K562 (cell line): ENCODE measurements around the gene ESAM. TPM values are rescaled to one million over a fixed set of nuclear protein-coding genes. Genes with fewer than 3 reads are reported as not detected.

ENCODE experiments used
- MYBL2 ChIP-seq, 2 experiments: fragments of 450-650 bp in 1 of 2; sonication (generic) in 1 of 2; formaldehyde crosslinking in 1 of 2; IDR thresholded peaks; 2 replicates each; pipeline versions ENCODE4 v1.6.1 to v1.8.1; 2017 to 2022; ENCODE audit warnings: borderline replicate concordance in 1 of 2, inconsistent platforms in 1 of 2, low read depth in 1 of 2, mild to moderate bottlenecking in 1 of 2, missing genetic modification reagents in 1 of 2, moderate library complexity in 1 of 2
- ZKSCAN8 ChIP-seq: fragments of 200-800 bp; sonication (Bioruptor generic); IDR thresholded peaks from 2 replicates; pipeline ENCODE4 v1.6.1; 2016; ENCODE audit warnings: missing genetic modification characterization, missing compliant biosample characterization
- polyA plus RNA-seq, 8 experiments: library from polyadenylated mRNA; depleted of rRNA in 4 of 8; stranded (reverse) in 5 of 8; unstranded in 3 of 8; fragments of >200 nt; fragmentation: Nextera tagmentation in 2 of 8; fragmentation: Illumina TruSeq in 1 of 8; extraction: Ambion mirVana in 2 of 8; extraction: Trizol in 1 of 8; gene quantifications; 2 replicates each; pipeline versions ENCODE4 v1.2.1 to v1.2.3, GENCODE V29; 2011 to 2014; ENCODE audit warnings: inconsistent platforms in 1 of 8, missing spikeins in 1 of 8
- total RNA-seq, 7 experiments: library from RNA; depleted of rRNA in 6 of 7; stranded (reverse); fragments of >200 nt in 6 of 7; fragmentation: Illumina TruSeq in 2 of 7; extraction: Trizol in 2 of 7; gene quantifications; 2 replicates each; pipeline versions ENCODE4 v1.2.1 to v1.2.3, GENCODE V29; 2011 to 2021; ENCODE audit warnings: low replicate concordance in 1 of 7
- TF ChIP-seq, protein P1 (sequence below), 2 experiments: IDR thresholded peaks; 2 replicates each; pipeline ENCODE4 v1.6.1; 2011; ENCODE audit warnings: borderline replicate concordance in 1 of 2, control low read depth in 1 of 2, low read depth in 1 of 2, low read length in 1 of 2, mild to moderate bottlenecking in 1 of 2, mixed read lengths in 1 of 2, moderate library complexity in 1 of 2; ENCODE audit not compliant: insufficient read depth in 1 of 2, insufficient read length in 1 of 2, poor library complexity in 1 of 2, severe bottlenecking in 1 of 2; ENCODE audit errors: extremely low read depth in 1 of 2
- TF ChIP-seq, protein P2 (sequence below), 2 experiments: fragments of 450-650 bp; formaldehyde crosslinking in 1 of 2; IDR thresholded peaks; 2 replicates each; pipeline versions ENCODE4 v1.4.0 to v1.6.1; 2014 to 2020; ENCODE audit warnings: mild to moderate bottlenecking in 2 of 2, borderline replicate concordance in 1 of 2, low read depth in 1 of 2
- TF ChIP-seq, protein P3 (sequence below): fragments of 250-450 bp; sonication (Bioruptor Pico); IDR thresholded peaks from 2 replicates; pipeline ENCODE4 v1.5.0; 2020; ENCODE audit warnings: mild to moderate bottlenecking, borderline replicate concordance
- TF ChIP-seq, protein P4 (sequence below): fragments of 250-450 bp; sonication (Bioruptor Pico); IDR thresholded peaks from 2 replicates; pipeline ENCODE4 v1.8.0; 2022; ENCODE audit warnings: inconsistent platforms

Gene ESAM
- total and polyA plus RNA-seq, 9 of the 15 experiments (the other 6 are each of a cell fraction or from before 2014, with no cell fraction given): 0.06 to 1.5 (median 0.22) TPM

DNA sequence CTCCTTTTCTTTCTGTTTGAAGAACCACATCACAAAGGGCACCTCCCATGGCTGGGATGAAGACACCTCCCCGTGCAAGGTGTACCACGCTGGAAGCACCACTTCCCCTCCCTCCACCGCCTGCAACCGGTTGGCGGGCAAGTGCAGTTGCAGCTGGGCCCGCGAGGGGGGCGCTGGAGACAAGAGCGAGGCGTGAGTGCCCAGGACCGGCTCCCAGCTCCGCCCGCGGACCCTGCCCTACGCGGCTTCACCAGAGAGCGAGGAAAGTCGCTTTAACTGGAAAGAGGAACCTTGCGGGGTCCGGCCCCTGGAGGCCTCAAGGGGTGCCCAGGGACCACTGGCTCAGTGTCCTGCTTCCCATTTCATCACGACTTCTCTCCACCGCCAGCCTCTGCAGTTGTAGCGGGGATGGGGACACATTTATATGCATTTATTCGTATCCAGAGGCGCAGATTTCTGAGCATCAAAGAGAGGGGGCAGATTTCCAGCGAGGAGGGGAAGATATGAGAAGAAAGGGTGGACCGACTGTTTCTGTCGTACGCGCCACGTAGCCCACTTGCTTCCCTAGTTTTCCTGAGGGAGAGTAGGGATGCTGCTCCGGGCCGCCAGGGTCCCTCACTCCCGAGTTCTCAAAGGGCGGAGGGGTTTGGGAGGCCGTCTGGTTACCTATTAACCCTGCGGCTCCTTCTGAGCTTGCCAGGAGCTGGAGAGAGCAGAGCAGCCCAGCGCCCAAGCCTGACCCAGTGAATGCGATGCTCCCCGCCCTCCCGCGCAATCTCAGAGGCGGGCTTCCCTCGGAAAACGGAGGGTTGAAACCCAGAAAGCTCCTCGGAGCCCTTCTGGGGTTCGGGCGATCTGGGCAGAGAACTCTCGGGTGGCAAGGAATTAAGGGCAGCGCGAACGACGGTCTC, 3.5 kb downstream of the ESAM start (continued):
- TF ChIP-seq, protein P1, sequence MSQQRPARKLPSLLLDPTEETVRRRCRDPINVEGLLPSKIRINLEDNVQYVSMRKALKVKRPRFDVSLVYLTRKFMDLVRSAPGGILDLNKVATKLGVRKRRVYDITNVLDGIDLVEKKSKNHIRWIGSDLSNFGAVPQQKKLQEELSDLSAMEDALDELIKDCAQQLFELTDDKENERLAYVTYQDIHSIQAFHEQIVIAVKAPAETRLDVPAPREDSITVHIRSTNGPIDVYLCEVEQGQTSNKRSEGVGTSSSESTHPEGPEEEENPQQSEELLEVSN (IDR thresholded peaks at IDR 0.05; ENCODE audit: borderline replicate concordance in 1 of 2, extremely low read depth in 1 of 2, insufficient read depth in 1 of 2, insufficient read length in 1 of 2, low read depth in 1 of 2, low read length in 1 of 2, poor library complexity in 1 of 2, severe bottlenecking in 1 of 2): peak in 1 of 2 experiments; percentile 38
- TF ChIP-seq ZKSCAN8 (CRISPR knock-in tag) (no peak), MYBL2 (IDR thresholded peaks at IDR 0.05; ENCODE audit: low read depth) (no peak), MYBL2 (CRISPR knock-in tag; IDR thresholded peaks at IDR 0.05; ENCODE audit: borderline replicate concordance) (no peak)
- TF ChIP-seq, protein P2, sequence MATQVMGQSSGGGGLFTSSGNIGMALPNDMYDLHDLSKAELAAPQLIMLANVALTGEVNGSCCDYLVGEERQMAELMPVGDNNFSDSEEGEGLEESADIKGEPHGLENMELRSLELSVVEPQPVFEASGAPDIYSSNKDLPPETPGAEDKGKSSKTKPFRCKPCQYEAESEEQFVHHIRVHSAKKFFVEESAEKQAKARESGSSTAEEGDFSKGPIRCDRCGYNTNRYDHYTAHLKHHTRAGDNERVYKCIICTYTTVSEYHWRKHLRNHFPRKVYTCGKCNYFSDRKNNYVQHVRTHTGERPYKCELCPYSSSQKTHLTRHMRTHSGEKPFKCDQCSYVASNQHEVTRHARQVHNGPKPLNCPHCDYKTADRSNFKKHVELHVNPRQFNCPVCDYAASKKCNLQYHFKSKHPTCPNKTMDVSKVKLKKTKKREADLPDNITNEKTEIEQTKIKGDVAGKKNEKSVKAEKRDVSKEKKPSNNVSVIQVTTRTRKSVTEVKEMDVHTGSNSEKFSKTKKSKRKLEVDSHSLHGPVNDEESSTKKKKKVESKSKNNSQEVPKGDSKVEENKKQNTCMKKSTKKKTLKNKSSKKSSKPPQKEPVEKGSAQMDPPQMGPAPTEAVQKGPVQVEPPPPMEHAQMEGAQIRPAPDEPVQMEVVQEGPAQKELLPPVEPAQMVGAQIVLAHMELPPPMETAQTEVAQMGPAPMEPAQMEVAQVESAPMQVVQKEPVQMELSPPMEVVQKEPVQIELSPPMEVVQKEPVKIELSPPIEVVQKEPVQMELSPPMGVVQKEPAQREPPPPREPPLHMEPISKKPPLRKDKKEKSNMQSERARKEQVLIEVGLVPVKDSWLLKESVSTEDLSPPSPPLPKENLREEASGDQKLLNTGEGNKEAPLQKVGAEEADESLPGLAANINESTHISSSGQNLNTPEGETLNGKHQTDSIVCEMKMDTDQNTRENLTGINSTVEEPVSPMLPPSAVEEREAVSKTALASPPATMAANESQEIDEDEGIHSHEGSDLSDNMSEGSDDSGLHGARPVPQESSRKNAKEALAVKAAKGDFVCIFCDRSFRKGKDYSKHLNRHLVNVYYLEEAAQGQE (IDR thresholded peaks at IDR 0.05; ENCODE audit: borderline replicate concordance): peak; percentile 89
- TF ChIP-seq, protein P2 (CRISPR knock-in tag; IDR thresholded peaks at IDR 0.05; ENCODE audit: low read depth): no peak
- TF ChIP-seq, protein P3, sequence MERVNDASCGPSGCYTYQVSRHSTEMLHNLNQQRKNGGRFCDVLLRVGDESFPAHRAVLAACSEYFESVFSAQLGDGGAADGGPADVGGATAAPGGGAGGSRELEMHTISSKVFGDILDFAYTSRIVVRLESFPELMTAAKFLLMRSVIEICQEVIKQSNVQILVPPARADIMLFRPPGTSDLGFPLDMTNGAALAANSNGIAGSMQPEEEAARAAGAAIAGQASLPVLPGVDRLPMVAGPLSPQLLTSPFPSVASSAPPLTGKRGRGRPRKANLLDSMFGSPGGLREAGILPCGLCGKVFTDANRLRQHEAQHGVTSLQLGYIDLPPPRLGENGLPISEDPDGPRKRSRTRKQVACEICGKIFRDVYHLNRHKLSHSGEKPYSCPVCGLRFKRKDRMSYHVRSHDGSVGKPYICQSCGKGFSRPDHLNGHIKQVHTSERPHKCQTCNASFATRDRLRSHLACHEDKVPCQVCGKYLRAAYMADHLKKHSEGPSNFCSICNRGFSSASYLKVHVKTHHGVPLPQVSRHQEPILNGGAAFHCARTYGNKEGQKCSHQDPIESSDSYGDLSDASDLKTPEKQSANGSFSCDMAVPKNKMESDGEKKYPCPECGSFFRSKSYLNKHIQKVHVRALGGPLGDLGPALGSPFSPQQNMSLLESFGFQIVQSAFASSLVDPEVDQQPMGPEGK: no peak
- TF ChIP-seq, protein P4, sequence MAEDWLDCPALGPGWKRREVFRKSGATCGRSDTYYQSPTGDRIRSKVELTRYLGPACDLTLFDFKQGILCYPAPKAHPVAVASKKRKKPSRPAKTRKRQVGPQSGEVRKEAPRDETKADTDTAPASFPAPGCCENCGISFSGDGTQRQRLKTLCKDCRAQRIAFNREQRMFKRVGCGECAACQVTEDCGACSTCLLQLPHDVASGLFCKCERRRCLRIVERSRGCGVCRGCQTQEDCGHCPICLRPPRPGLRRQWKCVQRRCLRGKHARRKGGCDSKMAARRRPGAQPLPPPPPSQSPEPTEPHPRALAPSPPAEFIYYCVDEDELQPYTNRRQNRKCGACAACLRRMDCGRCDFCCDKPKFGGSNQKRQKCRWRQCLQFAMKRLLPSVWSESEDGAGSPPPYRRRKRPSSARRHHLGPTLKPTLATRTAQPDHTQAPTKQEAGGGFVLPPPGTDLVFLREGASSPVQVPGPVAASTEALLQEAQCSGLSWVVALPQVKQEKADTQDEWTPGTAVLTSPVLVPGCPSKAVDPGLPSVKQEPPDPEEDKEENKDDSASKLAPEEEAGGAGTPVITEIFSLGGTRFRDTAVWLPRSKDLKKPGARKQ: no peak
